ENCODE results near the gene MLLT3.

- TF ChIP-seq, protein P1, sequence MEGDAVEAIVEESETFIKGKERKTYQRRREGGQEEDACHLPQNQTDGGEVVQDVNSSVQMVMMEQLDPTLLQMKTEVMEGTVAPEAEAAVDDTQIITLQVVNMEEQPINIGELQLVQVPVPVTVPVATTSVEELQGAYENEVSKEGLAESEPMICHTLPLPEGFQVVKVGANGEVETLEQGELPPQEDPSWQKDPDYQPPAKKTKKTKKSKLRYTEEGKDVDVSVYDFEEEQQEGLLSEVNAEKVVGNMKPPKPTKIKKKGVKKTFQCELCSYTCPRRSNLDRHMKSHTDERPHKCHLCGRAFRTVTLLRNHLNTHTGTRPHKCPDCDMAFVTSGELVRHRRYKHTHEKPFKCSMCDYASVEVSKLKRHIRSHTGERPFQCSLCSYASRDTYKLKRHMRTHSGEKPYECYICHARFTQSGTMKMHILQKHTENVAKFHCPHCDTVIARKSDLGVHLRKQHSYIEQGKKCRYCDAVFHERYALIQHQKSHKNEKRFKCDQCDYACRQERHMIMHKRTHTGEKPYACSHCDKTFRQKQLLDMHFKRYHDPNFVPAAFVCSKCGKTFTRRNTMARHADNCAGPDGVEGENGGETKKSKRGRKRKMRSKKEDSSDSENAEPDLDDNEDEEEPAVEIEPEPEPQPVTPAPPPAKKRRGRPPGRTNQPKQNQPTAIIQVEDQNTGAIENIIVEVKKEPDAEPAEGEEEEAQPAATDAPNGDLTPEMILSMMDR (IDR thresholded peaks at IDR 0.05; ENCODE audit: low read depth, low read length), result no peak
- TF ChIP-seq EZH2phosphoT487 (IDR thresholded peaks at IDR 0.05; ENCODE audit: low read depth), result no peak
Measured at GRCh38 chr9:20377790-20378189, 244.5 kb downstream of the MLLT3 start.

All from OCI-LY3 (cell line).